Muscle layer of duodenum (tissue), 2 donors: ENCODE data around the gene SIAH1.

Experiments
- H3K27ac ChIP-seq: one replicate; pipeline ENCODE4 v1.7.0; 2013; ENCODE audit warnings: mild to moderate bottlenecking, low read length
- H3K27me3 ChIP-seq: one replicate; pipeline ENCODE4 v1.7.0; 2013; ENCODE audit warnings: low read depth, mild to moderate bottlenecking, control low read depth, low read length
- H3K36me3 ChIP-seq, 2 donors: one replicate each; pipeline ENCODE4 v1.7.0; 2013; ENCODE audit warnings: low read length in 2 of 2, control low read depth in 1 of 2, mild to moderate bottlenecking in 1 of 2; ENCODE audit not compliant: insufficient read depth in 2 of 2, control insufficient read depth in 1 of 2
- H3K4me1 ChIP-seq, 2 donors: one replicate each; pipeline ENCODE4 v1.7.0; 2013; ENCODE audit warnings: low read length in 2 of 2, mild to moderate bottlenecking in 2 of 2, control low read depth in 1 of 2, moderate library complexity in 1 of 2; ENCODE audit not compliant: insufficient read depth in 2 of 2, control insufficient read depth in 1 of 2
- H3K4me3 ChIP-seq, 2 donors: one replicate each; pipeline ENCODE4 v1.7.0; 2013; ENCODE audit warnings: low read length in 2 of 2, low read depth in 1 of 2, mild to moderate bottlenecking in 1 of 2
- H3K9me3 ChIP-seq, 2 donors: one replicate each; pipeline ENCODE4 v1.7.0; 2013; ENCODE audit warnings: low read length in 2 of 2, control low read depth in 1 of 2, mild to moderate bottlenecking in 1 of 2; ENCODE audit not compliant: control insufficient read depth in 1 of 2
- donor health status: healthy.

The SIAH1 gene

GRCh38 chr16:48347980-48348379 lies 37.2 kb downstream of the SIAH1 start:
- H3K4me3 ChIP-seq, result no peak overlapping the region
- H3K27ac ChIP-seq, result no peak overlapping the region
- no peaks in the 10 kb centered on the region for H3K27me3 ChIP-seq
- no peaks in the 10 kb centered on the region for H3K9me3 ChIP-seq
- H3K36me3 ChIP-seq, result peaks cover 38% of the 10 kb centered on the region in 2 donors
- peaks cover 0 to 3% of the 10 kb centered on the region in 2 donors for H3K4me1 ChIP-seq

- Histone ChIP-seq H3K27me3 (no peaks in the 10 kb centered on the region), H3K36me3 (peaks cover 32 to 43% of the 10 kb centered on the region in 2 donors), H3K9me3 (no peaks in the 10 kb centered on the region), H3K27ac (no peak overlapping the region), H3K4me1 (peaks cover 0 to 3% of the 10 kb centered on the region in 2 donors), H3K4me3 (no peak overlapping the region)
Measured at GRCh38 chr16:48347191-48347865, 37.9 kb downstream of the SIAH1 start.

GRCh38 chr16:48342591-48342990 lies 42.6 kb downstream of the SIAH1 start:
- Histone ChIP-seq H3K27ac (no peak overlapping the region), H3K4me1 (no peaks in the 10 kb centered on the region), H3K27me3 (no peaks in the 10 kb centered on the region), H3K36me3 (peaks cover 10 to 21% of the 10 kb centered on the region in 2 donors), H3K4me3 (no peak overlapping the region), H3K9me3 (no peaks in the 10 kb centered on the region)

DNA sequence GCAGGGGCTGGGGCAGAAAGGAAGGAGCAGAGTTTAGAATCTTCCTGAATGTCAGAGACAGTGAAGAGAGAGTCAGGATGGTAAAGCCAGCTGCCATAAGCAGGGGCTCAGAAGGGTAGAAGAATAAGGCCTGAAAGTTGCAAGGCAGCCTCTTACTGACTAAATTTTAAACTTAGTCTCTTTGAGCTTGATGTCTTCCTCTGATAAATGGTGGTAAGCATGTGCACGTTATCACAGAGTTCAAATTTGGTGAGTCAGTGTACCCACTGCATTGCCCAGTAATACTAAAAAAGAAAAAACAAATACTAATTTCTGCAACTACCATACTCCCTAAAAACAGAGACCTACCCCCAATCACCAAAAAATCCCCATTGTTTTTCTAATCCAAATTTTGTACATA lies 45.2 kb downstream of the SIAH1 start:
- H3K36me3 ChIP-seq, result peaks cover 15 to 18% of the 10 kb centered on the region in 2 donors
- peaks cover 0 to 5% of the 10 kb centered on the region in 2 donors for H3K4me1 ChIP-seq
- H3K27ac ChIP-seq, result no peak overlapping the region
- no peak overlapping the region for H3K4me3 ChIP-seq
- no peaks in the 10 kb centered on the region for H3K27me3 ChIP-seq
- no peaks in the 10 kb centered on the region for H3K9me3 ChIP-seq

DNA sequence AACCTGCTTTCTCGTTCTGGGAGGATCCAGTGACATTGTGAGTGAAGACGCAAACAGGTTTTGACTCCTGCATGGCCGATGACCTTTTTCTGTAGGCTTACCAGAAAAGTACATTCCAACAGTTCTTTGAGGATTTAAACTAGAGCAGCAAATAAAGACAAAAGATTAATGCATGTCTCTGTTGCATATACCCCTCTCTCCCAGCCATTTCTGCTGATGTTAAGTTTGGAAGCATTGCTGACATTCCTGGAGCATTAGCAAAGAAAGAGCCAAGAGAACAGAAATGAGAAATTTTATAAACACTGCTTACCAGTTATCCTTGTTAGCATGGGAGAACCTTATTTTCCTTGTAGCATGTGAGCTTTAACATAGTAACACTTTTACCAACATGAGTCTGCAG lies 49.3 kb downstream of the SIAH1 start:
- H3K4me3 ChIP-seq, result no peak overlapping the region
- no peaks in the 10 kb centered on the region for H3K9me3 ChIP-seq
- no peaks in the 10 kb centered on the region for H3K27me3 ChIP-seq
- peaks cover 0 to 5% of the 10 kb centered on the region in 2 donors for H3K4me1 ChIP-seq
- H3K36me3 ChIP-seq, result peaks cover 20 to 29% of the 10 kb centered on the region in 2 donors
- no peak overlapping the region for H3K27ac ChIP-seq

DNA sequence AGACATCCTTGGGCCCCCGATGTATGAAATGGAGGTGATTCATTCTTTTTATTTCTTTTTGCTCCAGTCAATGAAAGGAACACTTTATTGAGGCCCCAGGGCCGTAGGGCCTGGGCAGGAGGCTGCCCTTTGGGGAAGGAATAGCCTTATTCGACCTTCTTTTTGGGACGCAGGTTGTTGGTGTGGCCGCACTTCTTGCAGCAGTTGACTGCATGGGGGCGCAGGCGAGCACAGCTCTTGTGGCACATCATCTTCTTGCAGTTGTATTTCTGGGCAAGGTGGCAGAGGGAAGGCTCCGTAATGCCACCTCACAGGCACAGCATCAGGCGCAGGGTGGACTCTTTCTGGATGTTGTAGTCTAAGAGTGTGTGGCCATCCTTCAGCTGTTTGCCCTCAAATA lies 50.9 kb downstream of the SIAH1 start:
- Histone ChIP-seq H3K27me3 (no peaks in the 10 kb centered on the region), H3K36me3 (peaks cover 17 to 19% of the 10 kb centered on the region in 2 donors), H3K9me3 (no peaks in the 10 kb centered on the region), H3K4me1 (peaks cover 0 to 5% of the 10 kb centered on the region in 2 donors), H3K27ac (no peak overlapping the region), H3K4me3 (no peak overlapping the region)

DNA sequence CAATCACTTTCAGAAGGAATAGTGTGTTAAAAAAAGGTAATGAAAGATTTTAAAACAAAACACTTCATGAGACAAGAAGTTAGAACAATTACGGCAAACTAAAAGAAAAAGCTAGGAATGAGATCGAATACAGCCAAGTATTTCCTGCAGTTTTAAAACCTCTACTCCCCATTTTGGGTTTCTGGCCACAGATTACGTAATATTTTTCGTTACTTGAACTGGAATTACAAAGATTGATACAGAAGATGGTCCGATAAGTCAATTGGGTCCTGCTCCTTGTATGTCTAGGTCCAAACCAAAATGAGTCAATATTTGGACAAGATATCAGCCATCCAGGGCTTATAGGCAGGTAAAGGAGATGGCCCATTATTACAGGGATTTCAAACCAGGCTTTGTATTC lies 52.2 kb downstream of the SIAH1 start:
- no peak overlapping the region for H3K27ac ChIP-seq
- no peaks in the 10 kb centered on the region for H3K9me3 ChIP-seq
- no peak overlapping the region for H3K4me3 ChIP-seq
- H3K27me3 ChIP-seq, result no peaks in the 10 kb centered on the region
- peaks cover 0 to 5% of the 10 kb centered on the region in 2 donors for H3K4me1 ChIP-seq
- H3K36me3 ChIP-seq, result peaks cover 17 to 19% of the 10 kb centered on the region in 2 donors

DNA sequence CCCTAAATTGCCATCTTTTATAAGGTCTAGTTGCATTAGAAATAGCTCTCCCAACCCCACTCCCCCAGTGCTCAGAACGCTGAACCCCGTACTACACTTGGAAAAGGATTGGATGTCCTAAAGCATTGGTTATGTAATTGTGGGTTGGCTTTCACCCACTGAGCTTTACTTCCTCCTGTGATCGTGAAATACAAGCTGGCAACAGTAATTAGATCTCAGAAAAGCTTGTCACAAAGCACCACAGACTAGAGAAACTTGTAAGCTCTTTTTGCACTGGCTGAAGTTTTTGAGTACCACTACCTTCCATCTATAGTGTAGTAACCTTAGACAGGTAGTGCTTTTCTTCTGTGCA lies 54.4 kb downstream of the SIAH1 start:
- Histone ChIP-seq H3K27ac (no peak overlapping the region), H3K4me1 (no peaks in the 10 kb centered on the region)

GRCh38 chr16:48330189-48330840 lies 54.9 kb downstream of the SIAH1 start:
- Histone ChIP-seq H3K36me3 (peaks cover 13 to 17% of the 10 kb centered on the region in 2 donors), H3K4me1 (no peaks in the 10 kb centered on the region), H3K4me3 (no peak overlapping the region), H3K27ac (no peak overlapping the region), H3K9me3 (no peaks in the 10 kb centered on the region), H3K27me3 (no peaks in the 10 kb centered on the region)

More for the DNA sequence above, 54.4 kb downstream of the SIAH1 start:
- H3K27me3 ChIP-seq, result no peaks in the 10 kb centered on the region
- peaks cover 13 to 17% of the 10 kb centered on the region in 2 donors for H3K36me3 ChIP-seq
- H3K9me3 ChIP-seq, result no peaks in the 10 kb centered on the region
- no peak overlapping the region for H3K4me3 ChIP-seq

- no peak overlapping the region for H3K27ac ChIP-seq
- H3K9me3 ChIP-seq, result no peaks in the 10 kb centered on the region
- peaks cover 5 to 7% of the 10 kb centered on the region in 2 donors for H3K36me3 ChIP-seq
- no peak overlapping the region for H3K4me3 ChIP-seq
- no peaks in the 10 kb centered on the region for H3K27me3 ChIP-seq
- H3K4me1 ChIP-seq, result no peaks in the 10 kb centered on the region
Measured at GRCh38 chr16:48329138-48329537, 56.1 kb downstream of the SIAH1 start.

GRCh38 chr16:48326915-48327314 lies 58.3 kb downstream of the SIAH1 start:
- H3K27me3 ChIP-seq, result no peaks in the 10 kb centered on the region
- H3K27ac ChIP-seq, result no peak overlapping the region
- no peaks in the 10 kb centered on the region for H3K9me3 ChIP-seq
- H3K36me3 ChIP-seq, result peaks cover 0 to 5% of the 10 kb centered on the region in 2 donors
- H3K4me3 ChIP-seq, result no peak overlapping the region
- H3K4me1 ChIP-seq, result no peaks in the 10 kb centered on the region
